ENCODE data around the gene CACNA1D.

Gene CACNA1D

GRCh38 chr3:53836084-53836872 lies 341.9 kb downstream of the CACNA1D start:
- no peak for DNase-seq (ENCODE audit: insufficient read length, low spot score)
- FAIRE-seq = no peak
- TF ChIP-seq CTCF (IDR thresholded peaks at IDR 0.05; ENCODE audit: insufficient read depth, missing control alignments) = no peak

- FAIRE-seq = no peak
- no peak for DNase-seq (ENCODE audit: insufficient read length, low spot score)
- no peak for TF ChIP-seq CTCF (IDR thresholded peaks at IDR 0.05; ENCODE audit: insufficient read depth, missing control alignments)
These were observed 342.9 kb downstream of the CACNA1D start for GRCh38 chr3:53837331-53837730.

- no peak for TF ChIP-seq CTCF (IDR thresholded peaks at IDR 0.05; ENCODE audit: insufficient read depth, missing control alignments)
- no peak for FAIRE-seq
- DNase-seq (ENCODE audit: insufficient read length, low spot score) = no peak
These were observed 346.9 kb downstream of the CACNA1D start for GRCh38 chr3:53841296-53841695.

DNA sequence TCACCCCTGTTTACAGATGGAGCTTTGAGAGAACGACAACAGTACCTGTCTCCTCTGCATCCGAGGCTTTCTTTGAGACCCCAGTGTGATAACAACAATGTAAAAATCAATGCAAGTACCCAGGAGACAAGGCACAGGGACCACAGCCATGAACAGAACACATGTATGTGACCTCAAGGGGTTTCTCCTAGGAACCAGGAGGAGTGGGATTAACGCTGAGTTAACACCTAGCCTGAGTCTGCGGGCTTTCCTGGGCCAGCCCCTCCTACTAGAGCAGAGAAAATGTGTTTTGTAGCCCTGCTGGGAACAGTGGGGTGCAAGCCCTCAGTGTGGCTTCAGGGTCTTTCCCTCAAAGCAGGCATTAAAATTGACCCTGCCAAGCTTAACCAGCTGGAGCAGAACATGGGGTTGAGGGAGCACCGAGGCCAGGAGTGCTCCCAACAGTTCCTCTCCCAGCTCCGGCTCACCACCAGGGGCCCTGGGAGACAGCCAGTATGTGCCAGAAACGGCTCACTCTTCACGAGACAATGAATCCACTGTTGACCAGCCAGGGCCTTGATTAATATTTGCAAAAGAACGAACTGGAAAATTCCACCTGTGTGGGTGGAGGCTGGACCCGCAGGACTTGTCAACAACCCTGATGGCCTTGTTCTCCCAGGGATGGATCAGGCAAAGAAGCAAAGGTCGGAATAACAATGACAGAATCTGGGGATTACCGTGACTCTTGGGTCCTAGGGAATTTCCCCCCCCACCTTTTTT lies 348.2 kb downstream of the CACNA1D start:
- no peak for TF ChIP-seq CTCF (IDR thresholded peaks at IDR 0.05; ENCODE audit: insufficient read depth, missing control alignments)
- FAIRE-seq (no peak), DNase-seq (ENCODE audit: insufficient read length, low spot score) (no peak)

DNA sequence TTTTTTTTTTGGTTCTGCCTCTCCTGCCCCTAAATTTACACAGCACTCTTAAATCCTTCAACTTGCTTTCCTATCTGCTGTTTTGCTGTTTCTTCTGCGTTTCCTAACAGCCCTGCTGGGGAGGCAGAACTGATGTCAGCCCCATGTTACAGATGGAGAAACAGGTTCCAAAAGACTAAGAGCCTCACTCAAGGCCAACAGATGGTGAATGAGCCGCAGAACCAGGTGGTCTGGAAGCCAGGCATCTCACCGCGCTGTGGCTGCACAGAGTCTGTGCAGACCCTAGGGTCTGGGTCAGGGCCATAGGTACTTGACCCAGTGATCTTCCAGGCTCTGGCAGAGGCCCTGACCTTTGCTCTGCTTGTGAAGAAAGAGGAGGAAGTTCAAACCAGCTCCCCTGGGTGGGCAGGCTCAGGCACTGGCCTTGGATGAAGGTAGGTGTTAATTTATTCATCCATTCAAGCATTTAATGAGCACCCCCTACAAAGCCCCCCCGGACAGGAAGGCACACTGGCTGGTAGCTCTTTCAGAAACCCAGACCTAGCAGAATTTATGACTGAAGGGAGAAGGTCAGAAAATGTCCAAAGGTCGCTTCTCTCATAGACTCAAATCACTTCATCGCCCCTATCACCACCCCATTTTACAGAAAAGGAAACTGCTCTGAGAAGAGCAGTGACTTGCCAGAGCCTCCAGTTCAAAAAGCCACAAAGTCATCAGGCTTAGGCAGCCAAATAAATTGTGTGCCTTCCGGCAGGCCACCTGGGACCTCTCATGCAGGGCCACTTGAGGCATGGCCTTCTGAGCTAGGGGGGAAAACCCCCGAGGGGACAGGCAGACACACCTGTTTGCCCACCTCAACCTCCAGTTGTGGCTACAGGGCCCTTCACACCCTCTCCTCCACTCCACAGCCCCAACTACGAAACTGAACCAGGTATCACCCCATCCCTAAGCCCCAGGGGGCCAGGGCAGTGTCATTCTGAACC lies 349.1 kb downstream of the CACNA1D start:
- DNase-seq (ENCODE audit: insufficient read length, low spot score) = no peak
- no peak for FAIRE-seq

More for the DNA sequence above, 349.1 kb downstream of the CACNA1D start:
- no peak for TF ChIP-seq CTCF (IDR thresholded peaks at IDR 0.05; ENCODE audit: insufficient read depth, missing control alignments)

Data from D721Med (cell line).